ENCODE measurements around the gene CD86. TPM values are rescaled to one million over a fixed set of nuclear protein-coding genes. Genes with fewer than 3 reads are reported as not detected.

The CD86 gene
- total and polyA plus RNA-seq, 10 donors, result 9.8 to 41.8 (median 25.3) TPM

GRCh38 chr3:122088531-122088930, 33.4 kb downstream of the CD86 start:
- Histone ChIP-seq H3K9me3 (no peaks in the 10 kb centered on the region), H3K27me3 (replicated peaks in 1 of 7) (no peaks in the 10 kb centered on the region), H3K36me3 (no peaks in the 10 kb centered on the region), H3K4me1 (peaks cover 4 to 44% (median 21%) of the 10 kb centered on the region in 6 donors), H3K4me3 (no peak overlapping the region), H3K27ac (peak overlapping the region in 1 of 8 donors; percentile 19)
- DNase-seq, result no peak
- TF ChIP-seq CTCF (IDR thresholded peaks at IDR 0.05 in 8 of 11, conservative IDR thresholded peaks at IDR 0.05 in 3 of 11) (no peak), POLR2A (IDR thresholded peaks at IDR 0.05) (no peak), POLR2AphosphoS5 (IDR thresholded peaks at IDR 0.05) (no peak)
- intact Hi-C loops (cut with DNase I; ENCODE audit: low total_unique reads), result no loop called here
- 80 to 86% (median 83%) methylated on average over 3 of the region's 3 CpGs for WGBS, 5 donors

- no peak for DNase-seq
- H3K9me3 ChIP-seq, result no peaks in the 10 kb centered on the region
- peaks cover 4 to 32% (median 21%) of the 10 kb centered on the region in 6 donors for H3K4me1 ChIP-seq
- peak in 2 of 3 donors; percentile 57 to 68 for TF ChIP-seq POLR2AphosphoS5 (IDR thresholded peaks at IDR 0.05)
- TF ChIP-seq CTCF (IDR thresholded peaks at IDR 0.05 in 8 of 11, conservative IDR thresholded peaks at IDR 0.05 in 3 of 11), result no peak
- WGBS, 5 donors, result 52 to 65% (median 54%) methylated on average over 4 of the region's 4 CpGs
- H3K36me3 ChIP-seq, result no peaks in the 10 kb centered on the region
- no peaks in the 10 kb centered on the region for H3K27me3 ChIP-seq (replicated peaks in 1 of 7)
- no peak overlapping the region for H3K4me3 ChIP-seq
- intact Hi-C loops (cut with DNase I; ENCODE audit: low total_unique reads), result no loop called here
- peak overlapping the region in 6 of 8 donors; percentile 7 to 72 (median 61) for H3K27ac ChIP-seq
Observed at GRCh38 chr3:122091602-122092295, 36.6 kb downstream of the CD86 start.

GRCh38 chr3:122092460-122093165, 37.5 kb downstream of the CD86 start:
- WGBS, 5 donors, result 30 to 41% (median 35%) methylated on average over 2 of the region's 2 CpGs
- Histone ChIP-seq H3K27me3 (replicated peaks in 1 of 7) (no peaks in the 10 kb centered on the region), H3K4me3 (no peak overlapping the region), H3K4me1 (peaks cover 4 to 30% (median 20%) of the 10 kb centered on the region in 6 donors), H3K9me3 (no peaks in the 10 kb centered on the region), H3K27ac (peak overlapping the region in 4 of 8 donors; percentile 59 to 72 (median 68)), H3K36me3 (no peaks in the 10 kb centered on the region)
- DNase-seq, result no peak
- intact Hi-C loops (cut with DNase I; ENCODE audit: low total_unique reads), result no loop called here
- no peak for TF ChIP-seq POLR2A (IDR thresholded peaks at IDR 0.05)
- peak in 9 of 11 experiments; percentile 19 to 57 (median 41) for TF ChIP-seq CTCF (IDR thresholded peaks at IDR 0.05 in 8 of 11, conservative IDR thresholded peaks at IDR 0.05 in 3 of 11)
- TF ChIP-seq POLR2AphosphoS5 (IDR thresholded peaks at IDR 0.05), result peak in 1 of 3 donors; percentile 39

- H3K9me3 ChIP-seq, result no peaks in the 10 kb centered on the region
- intact Hi-C loops (cut with DNase I; ENCODE audit: low total_unique reads), result no loop called here
- H3K27ac ChIP-seq, result no peak overlapping the region
- no peaks in the 10 kb centered on the region for H3K36me3 ChIP-seq
- DNase-seq, result no peak
- 71 to 81% (median 79%) methylated on average over 4 of the region's 4 CpGs for WGBS, 5 donors
- no peak overlapping the region for H3K4me3 ChIP-seq
- peaks cover 4 to 26% (median 16%) of the 10 kb centered on the region in 6 donors for H3K4me1 ChIP-seq
- TF ChIP-seq POLR2AphosphoS5 (IDR thresholded peaks at IDR 0.05) (no peak), CTCF (IDR thresholded peaks at IDR 0.05 in 8 of 11, conservative IDR thresholded peaks at IDR 0.05 in 3 of 11) (no peak), POLR2A (IDR thresholded peaks at IDR 0.05) (no peak)
- no peaks in the 10 kb centered on the region for H3K27me3 ChIP-seq (replicated peaks in 1 of 7)
Observed at GRCh38 chr3:122094125-122094524, 39.0 kb downstream of the CD86 start.

Data from spleen (tissue), 11 donors.